Keratinocyte (primary cell): Measurements from ENCODE around the gene MSI2. TPM values are rescaled to one million over a fixed set of nuclear protein-coding genes. Genes with fewer than 3 reads are reported as not detected.

ENCODE experiments used
- DNase-seq: peaks from one replicate; pipeline ENCODE4 v3.0.0-alpha.2; 2011; ENCODE audit warnings: low read depth, missing footprints, low spot score
- FAIRE-seq: peaks from 2 replicates; lab custom pipeline; 2011; peaks lifted over from hg19 to GRCh38; lab: Jason Lieb, UNC
- H2AFZ ChIP-seq: 2 replicates; pipeline ENCODE4 v1.6.0; 2012; ENCODE audit warnings: low read length, control low read depth, inconsistent platforms; ENCODE audit not compliant: control insufficient read depth
- H3K27ac ChIP-seq: 2 replicates; pipeline ENCODE4 v1.5.1; 2011; ENCODE audit warnings: low read length; ENCODE audit not compliant: control insufficient read depth, insufficient read depth
- H3K27me3 ChIP-seq: 3 replicates; pipeline ENCODE4 v1.6.0; 2011; ENCODE audit warnings: low read length; ENCODE audit not compliant: control insufficient read depth, insufficient read depth; ENCODE audit errors: extremely low read depth
- H3K36me3 ChIP-seq, 2 experiments: 2 replicates in 1 of 2; 3 replicates in 1 of 2; pipeline ENCODE4 v1.5.1; 2011; ENCODE audit warnings: low read length in 2 of 2, mild to moderate bottlenecking in 1 of 2; ENCODE audit not compliant: control insufficient read depth in 2 of 2, insufficient read depth in 2 of 2; ENCODE audit errors: extremely low read depth in 1 of 2
- H3K4me1 ChIP-seq: 3 replicates; pipeline ENCODE4 v1.5.1; 2011; ENCODE audit warnings: low read length; ENCODE audit not compliant: control insufficient read depth, insufficient read depth; ENCODE audit errors: extremely low read depth
- H3K4me2 ChIP-seq: 3 replicates; pipeline ENCODE4 v1.6.0; 2011; ENCODE audit warnings: low read depth, low read length; ENCODE audit not compliant: control insufficient read depth, insufficient read depth; ENCODE audit errors: extremely low read depth
- H3K4me3 ChIP-seq, 3 experiments: fragments of 200-600 bp in 1 of 3; sonication (generic) in 1 of 3; 2 replicates in 2 of 3; 3 replicates in 1 of 3; pipeline ENCODE4 v1.5.1; 2011 to 2016; ENCODE audit warnings: low read length in 3 of 3, mild to moderate bottlenecking in 3 of 3, control low read depth in 2 of 3, inconsistent platforms in 1 of 3, low read depth in 1 of 3, mixed read lengths in 1 of 3, mixed run types in 1 of 3, moderate library complexity in 1 of 3; ENCODE audit not compliant: control insufficient read depth in 2 of 3, insufficient read depth in 2 of 3; ENCODE audit errors: extremely low read depth in 1 of 3
- H3K79me2 ChIP-seq: 2 replicates; pipeline ENCODE4 v1.6.0; 2012; ENCODE audit warnings: low read length; ENCODE audit not compliant: control insufficient read depth, insufficient read depth
- H3K9ac ChIP-seq: 3 replicates; pipeline ENCODE4 v1.6.0; 2011; ENCODE audit warnings: low read length; ENCODE audit not compliant: control insufficient read depth, insufficient read depth; ENCODE audit errors: extremely low read depth
- H3K9me1 ChIP-seq: 3 replicates; pipeline ENCODE4 v1.6.0; 2011; ENCODE audit warnings: low read length; ENCODE audit not compliant: control insufficient read depth, insufficient read depth; ENCODE audit errors: extremely low read depth
- H3K9me3 ChIP-seq: 2 replicates; pipeline ENCODE4 v1.5.1; 2012; ENCODE audit warnings: low read depth, low read length; ENCODE audit not compliant: control insufficient read depth
- H4K20me1 ChIP-seq: 3 replicates; pipeline ENCODE4 v1.6.0; 2011; ENCODE audit warnings: low read length; ENCODE audit not compliant: control insufficient read depth, insufficient read depth; ENCODE audit errors: extremely low read depth
- EZH2 ChIP-seq: IDR thresholded peaks from one replicate; pipeline ENCODE4 v1.6.1; 2012; ENCODE audit warnings: inconsistent platforms, mild to moderate bottlenecking, low read length, moderate library complexity
- dilution Hi-C: fragments of 300-500 bp; cut with MboI; formaldehyde crosslinking; loops from one replicate; pipeline ENCODE4 v1.7.0; 2020; ENCODE audit warnings: low sequenced_read_pairs; ENCODE audit not compliant: extremely low pct_ligation_motif_present
- polyA plus RNA-seq, 5 experiments: library from polyadenylated mRNA; depleted of rRNA in 3 of 5; stranded (reverse) in 3 of 5; stranded (forward) in 1 of 5; unstranded in 1 of 5; fragments of >200 nt; gene quantifications; 1 replicate in 1 of 5; 2 replicates in 3 of 5; 3 replicates in 1 of 5; pipeline versions ENCODE4 v1.2.1 to v1.2.3, GENCODE V29; 2011 to 2012; ENCODE audit warnings: missing spikeins in 2 of 5, low read depth in 1 of 5, low replicate concordance in 1 of 5
- TF ChIP-seq, protein P1 (sequence below), 3 experiments: IDR thresholded peaks in 1 of 3; conservative IDR thresholded peaks in 1 of 3; optimal IDR thresholded peaks in 1 of 3; 2 replicates in 2 of 3; 3 replicates in 1 of 3; pipeline versions ENCODE3 to v1.5.1; 2011; ENCODE audit warnings: low read length in 3 of 3, mild to moderate bottlenecking in 3 of 3, moderate library complexity in 2 of 3, control low read depth in 1 of 3, inconsistent platforms in 1 of 3; ENCODE audit not compliant: insufficient read depth in 2 of 3; ENCODE audit errors: extremely low read depth in 1 of 3

MSI2 gene
- polyA plus RNA-seq, 1 donor (not counting 4 experiments of a cell fraction or from before 2014, with no cell fraction given), result 22.3 TPM

DNA sequence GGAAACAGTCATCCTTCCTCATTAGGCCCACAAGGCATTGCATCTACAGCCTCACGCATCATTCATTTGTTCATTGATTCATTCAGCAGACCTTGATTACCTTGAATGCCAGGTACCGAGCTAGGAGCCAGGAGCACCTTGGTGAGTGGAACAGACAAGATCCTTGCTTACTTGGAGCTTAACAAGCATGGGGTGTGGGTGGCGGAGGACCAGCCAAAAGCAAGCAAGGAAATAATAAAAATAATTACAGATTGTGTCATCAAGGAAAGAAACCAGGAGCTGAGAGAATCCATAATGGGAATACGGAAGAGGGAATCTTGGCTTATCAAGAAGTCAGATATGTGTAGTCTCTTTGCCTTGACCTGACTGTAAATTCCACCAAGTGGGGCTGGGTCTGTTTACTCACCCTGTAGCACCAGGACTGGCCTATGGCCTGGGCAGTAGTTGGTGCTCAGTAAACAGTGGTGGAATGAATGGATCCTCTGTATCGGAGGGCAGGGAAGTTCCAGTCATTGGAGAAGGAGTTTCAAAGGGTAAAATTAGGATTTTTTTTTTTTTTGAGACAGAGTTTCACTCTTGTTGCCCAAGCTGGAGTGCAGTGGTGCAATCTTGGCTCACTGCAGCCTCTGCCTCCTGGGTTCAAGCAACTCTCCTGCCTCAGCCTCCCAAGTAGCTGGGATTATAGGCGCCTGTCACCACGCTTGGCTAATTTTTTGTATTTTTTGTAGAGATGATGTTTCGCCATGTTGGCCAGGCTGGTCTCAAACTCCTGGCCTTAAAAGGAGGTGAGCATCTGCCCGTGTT, 157.7 kb downstream of the MSI2 start:
- Histone ChIP-seq H3K9me1 (peaks cover 2% of the 10 kb centered on the region), H3K4me1 (no peaks in the 10 kb centered on the region), H3K27ac (no peak overlapping the region), H2AFZ (no peak overlapping the region), H3K9ac (no peak overlapping the region), H3K36me3 (peaks cover 0 to 1% of the 10 kb centered on the region in 2 experiments), H4K20me1 (no peaks in the 10 kb centered on the region), H3K9me3 (no peaks in the 10 kb centered on the region), H3K79me2 (no peaks in the 10 kb centered on the region), H3K27me3 (no peaks in the 10 kb centered on the region), H3K4me3 (no peak overlapping the region), H3K4me2 (no peak overlapping the region)
- no peak for TF ChIP-seq EZH2
- TF ChIP-seq, protein P1, sequence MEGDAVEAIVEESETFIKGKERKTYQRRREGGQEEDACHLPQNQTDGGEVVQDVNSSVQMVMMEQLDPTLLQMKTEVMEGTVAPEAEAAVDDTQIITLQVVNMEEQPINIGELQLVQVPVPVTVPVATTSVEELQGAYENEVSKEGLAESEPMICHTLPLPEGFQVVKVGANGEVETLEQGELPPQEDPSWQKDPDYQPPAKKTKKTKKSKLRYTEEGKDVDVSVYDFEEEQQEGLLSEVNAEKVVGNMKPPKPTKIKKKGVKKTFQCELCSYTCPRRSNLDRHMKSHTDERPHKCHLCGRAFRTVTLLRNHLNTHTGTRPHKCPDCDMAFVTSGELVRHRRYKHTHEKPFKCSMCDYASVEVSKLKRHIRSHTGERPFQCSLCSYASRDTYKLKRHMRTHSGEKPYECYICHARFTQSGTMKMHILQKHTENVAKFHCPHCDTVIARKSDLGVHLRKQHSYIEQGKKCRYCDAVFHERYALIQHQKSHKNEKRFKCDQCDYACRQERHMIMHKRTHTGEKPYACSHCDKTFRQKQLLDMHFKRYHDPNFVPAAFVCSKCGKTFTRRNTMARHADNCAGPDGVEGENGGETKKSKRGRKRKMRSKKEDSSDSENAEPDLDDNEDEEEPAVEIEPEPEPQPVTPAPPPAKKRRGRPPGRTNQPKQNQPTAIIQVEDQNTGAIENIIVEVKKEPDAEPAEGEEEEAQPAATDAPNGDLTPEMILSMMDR (optimal IDR thresholded peaks at IDR 0.05 in 1 of 3, IDR thresholded peaks at IDR 0.05 in 1 of 3, conservative IDR thresholded peaks at IDR 0.05 in 1 of 3; ENCODE audit: extremely low read depth in 1 of 3, insufficient read depth in 2 of 3, low read length in 3 of 3), result no peak
- FAIRE-seq, result no peak
- DNase-seq, result no peak
- dilution Hi-C loops, result no loop called here

DNA sequence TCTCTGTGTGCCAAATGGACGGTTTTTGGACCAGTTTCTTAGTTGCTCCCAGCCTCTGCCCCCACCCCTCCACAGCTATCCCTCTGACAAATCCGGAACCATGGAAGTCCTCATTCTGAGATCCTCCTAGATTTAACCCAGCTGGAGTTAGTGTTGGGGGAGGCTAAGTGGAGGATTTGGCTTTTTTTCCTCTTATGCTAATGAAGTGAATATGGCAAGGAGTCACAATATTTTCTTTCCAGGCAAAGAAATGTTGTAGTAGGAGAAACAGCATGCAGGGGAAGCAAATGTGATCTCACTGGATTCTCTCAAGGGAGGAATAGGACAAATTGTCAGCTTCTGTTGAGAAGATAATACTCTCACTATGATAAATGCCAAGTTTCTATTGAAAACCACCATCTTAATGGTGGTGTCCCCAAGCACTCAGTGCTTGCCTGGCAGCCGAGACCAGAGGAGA, 159.5 kb downstream of the MSI2 start:
- dilution Hi-C loops, result no loop called here
- FAIRE-seq (no peak), DNase-seq (no peak)
- Histone ChIP-seq H3K79me2 (no peaks in the 10 kb centered on the region), H3K4me2 (no peak overlapping the region), H3K4me1 (no peaks in the 10 kb centered on the region), H3K27ac (no peak overlapping the region), H3K4me3 (no peak overlapping the region), H3K27me3 (no peaks in the 10 kb centered on the region), H4K20me1 (no peaks in the 10 kb centered on the region), H3K9me1 (peaks cover 2% of the 10 kb centered on the region), H3K9me3 (no peaks in the 10 kb centered on the region), H3K36me3 (peaks cover 0 to 1% of the 10 kb centered on the region in 2 experiments), H3K9ac (no peak overlapping the region), H2AFZ (no peak overlapping the region)
- no peak for TF ChIP-seq EZH2
- TF ChIP-seq, protein P1 (optimal IDR thresholded peaks at IDR 0.05 in 1 of 3, IDR thresholded peaks at IDR 0.05 in 1 of 3, conservative IDR thresholded peaks at IDR 0.05 in 1 of 3; ENCODE audit: extremely low read depth in 1 of 3, insufficient read depth in 2 of 3, low read length in 3 of 3), result no peak
